WI38 (cell line): ENCODE results near the gene CLCN3.

Experiments
- H3K4me3 ChIP-seq: 2 replicates; pipeline ENCODE4 v1.5.1; 2011; ENCODE audit warnings: low read depth, mild to moderate bottlenecking, control low read depth, low read length
- TF ChIP-seq, protein P1 (sequence below): IDR thresholded peaks from 2 replicates; pipeline ENCODE4 v1.5.1; 2012; ENCODE audit warnings: low read depth, mild to moderate bottlenecking, control low read depth, low read length

CLCN3 gene

GRCh38 chr4:169745291-169745690 is 124.9 kb downstream of the CLCN3 start:
- H3K4me3 ChIP-seq, result no peak overlapping the region
- TF ChIP-seq, protein P1, sequence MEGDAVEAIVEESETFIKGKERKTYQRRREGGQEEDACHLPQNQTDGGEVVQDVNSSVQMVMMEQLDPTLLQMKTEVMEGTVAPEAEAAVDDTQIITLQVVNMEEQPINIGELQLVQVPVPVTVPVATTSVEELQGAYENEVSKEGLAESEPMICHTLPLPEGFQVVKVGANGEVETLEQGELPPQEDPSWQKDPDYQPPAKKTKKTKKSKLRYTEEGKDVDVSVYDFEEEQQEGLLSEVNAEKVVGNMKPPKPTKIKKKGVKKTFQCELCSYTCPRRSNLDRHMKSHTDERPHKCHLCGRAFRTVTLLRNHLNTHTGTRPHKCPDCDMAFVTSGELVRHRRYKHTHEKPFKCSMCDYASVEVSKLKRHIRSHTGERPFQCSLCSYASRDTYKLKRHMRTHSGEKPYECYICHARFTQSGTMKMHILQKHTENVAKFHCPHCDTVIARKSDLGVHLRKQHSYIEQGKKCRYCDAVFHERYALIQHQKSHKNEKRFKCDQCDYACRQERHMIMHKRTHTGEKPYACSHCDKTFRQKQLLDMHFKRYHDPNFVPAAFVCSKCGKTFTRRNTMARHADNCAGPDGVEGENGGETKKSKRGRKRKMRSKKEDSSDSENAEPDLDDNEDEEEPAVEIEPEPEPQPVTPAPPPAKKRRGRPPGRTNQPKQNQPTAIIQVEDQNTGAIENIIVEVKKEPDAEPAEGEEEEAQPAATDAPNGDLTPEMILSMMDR, result no peak

- peak overlapping the region; percentile 94 for H3K4me3 ChIP-seq
These were observed 136.7 kb downstream of the CLCN3 start for GRCh38 chr4:169756971-169757574.

DNA sequence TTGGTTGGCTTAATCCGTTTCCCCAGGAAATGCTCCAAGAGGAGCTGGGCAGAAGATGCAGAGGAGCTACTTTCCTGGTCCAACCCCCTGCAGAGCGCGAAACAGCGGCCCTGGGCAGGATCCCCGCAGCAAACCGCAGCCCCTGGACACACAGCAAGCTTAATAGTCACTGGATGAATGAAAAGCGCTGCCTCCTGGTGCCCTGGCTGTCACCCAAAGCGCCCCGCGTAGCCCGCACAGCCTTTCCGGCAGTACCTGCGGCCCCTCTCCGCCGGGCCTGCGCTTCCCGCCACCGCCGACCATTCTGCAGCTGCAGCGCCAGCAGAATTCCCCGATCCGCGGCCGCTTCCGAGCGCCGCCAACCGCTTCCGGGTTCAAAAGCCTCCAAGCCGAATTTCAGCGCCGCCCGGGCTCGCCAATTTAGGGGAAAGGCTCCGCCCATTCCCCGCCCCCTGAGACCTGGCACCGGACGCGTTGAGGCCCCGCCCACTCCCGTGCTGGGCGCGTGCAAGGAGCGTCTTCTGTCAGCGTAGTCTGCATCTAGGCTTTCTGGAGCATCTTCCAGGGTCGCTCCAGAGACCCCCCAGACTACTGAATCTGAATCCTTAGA is 137.3 kb downstream of the CLCN3 start, which contains the start of gene HPF1:
Gene HPF1, minus strand, starts transcription at position 370 of the 610 bp plus-strand sequence. Its CDS starts 67 bp downstream, at position 303.
- peak within 1 kb of the TSS; percentile 94 for H3K4me3 ChIP-seq
- TF ChIP-seq, protein P1, result no peak

More at GRCh38 chr4:169756971-169757574, 136.7 kb downstream of the CLCN3 start:
- TF ChIP-seq, protein P1, result no peak

DNA sequence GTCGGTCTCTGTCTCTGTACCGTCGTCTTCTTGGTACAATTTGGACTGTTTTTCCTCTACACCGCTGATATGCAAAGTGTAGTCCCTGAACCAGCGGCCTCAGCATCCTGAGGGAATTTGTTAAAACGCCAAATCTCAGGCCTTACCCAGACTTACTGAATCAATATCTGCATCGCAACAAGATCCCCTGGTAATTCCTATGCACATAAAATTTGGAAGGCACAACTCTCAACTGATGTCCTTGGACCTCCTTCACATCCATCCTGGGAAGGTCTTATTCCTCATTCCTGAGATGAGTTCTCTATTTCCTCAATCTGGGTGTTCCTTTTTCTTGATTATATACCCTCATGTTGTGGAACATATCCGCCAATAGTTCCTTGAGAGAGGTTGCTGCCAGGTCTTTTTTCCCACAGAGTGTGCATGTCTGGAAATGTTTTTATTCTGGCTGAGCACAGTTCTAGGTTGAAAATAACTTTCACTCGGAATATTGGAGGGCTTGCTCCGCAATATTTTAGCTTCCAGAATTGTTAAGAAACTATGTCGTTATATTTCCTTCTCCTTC is 138.1 kb downstream of the CLCN3 start:
- TF ChIP-seq, protein P1, result no peak
- H3K4me3 ChIP-seq, result no peak overlapping the region

GRCh38 chr4:169761846-169762245 is 141.5 kb downstream of the CLCN3 start:
- TF ChIP-seq, protein P1, result no peak
- no peak overlapping the region for H3K4me3 ChIP-seq

GRCh38 chr4:169765835-169766234 is 145.5 kb downstream of the CLCN3 start:
- no peak overlapping the region for H3K4me3 ChIP-seq
- TF ChIP-seq, protein P1, result no peak

DNA sequence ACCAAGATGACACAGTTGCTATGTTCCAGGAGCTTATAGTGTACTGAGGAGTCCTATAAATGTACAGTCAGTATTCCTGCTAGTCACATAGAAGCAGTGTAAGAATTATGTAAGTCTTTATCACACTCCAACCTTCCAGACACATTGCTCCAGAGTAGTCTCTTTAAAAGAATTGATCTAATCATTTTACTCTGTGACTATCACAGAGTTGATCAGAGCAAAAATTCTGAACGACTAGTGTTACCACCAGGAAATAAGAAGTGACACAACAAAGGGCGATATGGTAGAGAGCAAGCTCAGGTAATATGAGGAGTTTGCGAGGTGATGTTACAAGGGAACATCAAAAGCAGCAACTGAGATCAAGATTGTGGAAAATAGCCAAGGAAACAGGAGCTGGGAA is 146.4 kb downstream of the CLCN3 start:
- H3K4me3 ChIP-seq, result no peak overlapping the region
- TF ChIP-seq, protein P1, result no peak
